ENCODE results near the gene GRK6. TPM values are rescaled to one million over a fixed set of nuclear protein-coding genes. Genes with fewer than 3 reads are reported as not detected.

Gene GRK6
- polyA plus RNA-seq (ENCODE audit: low read depth in 6 of 6): 100 to 1,000 TPM in 2 of 6 donors, 10 to 100 TPM in 4; 66.5 to 178 (median 98.1) TPM

GRCh38 chr5:177426566-177427210 is at the start of gene GRK6:
TSS of gene GRK6 (plus strand) at chr5:177426676. CDS start at chr5:177426846, 170 bp downstream.
- H3K4me3 Mint-ChIP-seq: peak within 1 kb of the TSS; percentile 83 to 100 (median 93)
- no peaks in the 10 kb centered on the region for H3K9me3 Mint-ChIP-seq
- ATAC-seq (ENCODE audit: low read depth in 2 of 2) (peak; percentile 11 to 13), DNase-seq (peak; percentile 78)
- H3K36me3 Mint-ChIP-seq: no peaks in the 10 kb centered on the region
- H3K27me3 Mint-ChIP-seq: no peaks in the 10 kb centered on the region
- H3K27ac Mint-ChIP-seq: peak within 1 kb of the TSS; percentile 96 to 99 (median 98)
- peaks cover 49 to 59% (median 54%) of the 10 kb centered on the region in 3 donors for H3K4me1 Mint-ChIP-seq

GRCh38 chr5:177377851-177378776 is 48.4 kb upstream of the GRK6 start:
- Mint-ChIP-seq H3K4me1 (peaks cover 7 to 12% (median 10%) of the 10 kb centered on the region in 3 donors), H3K4me3 (no peak overlapping the region), H3K27ac (no peak overlapping the region), H3K9me3 (no peaks in the 10 kb centered on the region), H3K36me3 (no peaks in the 10 kb centered on the region), H3K27me3 (peaks cover 3 to 7% (median 6%) of the 10 kb centered on the region in 3 donors)
- ATAC-seq (ENCODE audit: low read depth in 2 of 2): no peak
- no peak for DNase-seq

DNA sequence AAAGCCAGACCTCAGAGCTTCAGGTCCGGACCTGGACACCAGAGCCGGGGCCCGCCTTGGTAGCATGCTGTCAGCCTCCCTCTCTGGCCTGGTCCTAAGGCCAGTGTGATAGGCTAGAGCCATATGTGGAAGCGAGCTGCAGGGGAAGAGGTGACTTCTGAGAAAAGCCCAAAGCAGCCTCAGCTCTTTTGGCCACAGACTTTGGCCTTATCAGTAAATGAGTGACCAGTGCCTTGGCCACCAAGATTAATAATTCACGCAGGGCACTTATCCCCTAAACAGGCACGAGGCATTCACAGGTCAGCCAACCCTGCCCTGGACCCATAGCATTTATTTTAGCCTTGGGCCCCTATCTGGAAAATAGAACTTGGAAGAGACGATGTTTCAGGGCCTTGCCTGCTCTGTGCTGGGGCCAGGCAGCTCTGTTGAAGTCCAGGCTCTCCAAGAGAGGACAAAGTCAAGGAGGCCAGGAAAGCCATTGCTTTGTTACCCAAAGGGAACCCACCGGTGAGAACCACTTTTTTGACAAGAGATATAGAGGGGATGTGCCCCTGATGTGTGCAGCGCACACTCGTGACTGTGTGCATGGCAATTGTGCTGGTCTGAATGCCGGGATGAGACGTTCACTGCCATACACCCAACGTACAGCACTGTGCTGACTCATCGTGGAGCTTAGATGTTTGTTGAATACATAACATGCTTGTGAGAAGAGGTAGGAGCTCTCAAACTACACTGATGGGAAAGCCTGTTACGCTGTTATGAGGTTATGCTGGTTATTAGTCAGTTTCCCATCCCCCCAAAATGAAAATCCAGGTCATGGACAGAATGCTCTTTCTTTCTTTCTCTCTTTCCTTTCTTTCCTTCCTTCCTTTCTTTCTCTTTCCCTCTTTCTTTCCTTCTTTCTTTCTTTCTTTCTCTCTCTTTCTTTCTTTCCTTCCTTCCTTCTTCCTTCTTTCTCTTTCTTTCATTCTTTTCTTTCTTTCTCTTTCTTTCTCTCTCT is 47.3 kb upstream of the GRK6 start:
- peaks cover 5 to 13% (median 7%) of the 10 kb centered on the region in 3 donors for H3K4me1 Mint-ChIP-seq

DNA sequence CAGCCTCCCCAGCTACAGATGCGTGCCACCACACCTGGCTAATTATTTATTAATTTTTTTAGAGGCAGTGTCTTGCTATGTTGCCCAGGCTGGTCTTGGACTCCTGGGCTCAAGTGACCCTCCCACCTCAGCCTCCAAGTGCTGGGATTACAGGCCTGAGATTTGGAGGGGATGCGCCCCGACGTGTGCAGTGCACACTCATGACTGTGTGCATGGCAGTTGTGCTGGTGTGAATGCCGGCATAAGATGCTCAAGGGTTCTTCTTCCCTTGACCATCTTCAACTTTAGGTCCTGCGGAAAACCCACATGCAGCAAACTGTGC is 45.7 kb upstream of the GRK6 start:
- DNase-seq (no peak), ATAC-seq (ENCODE audit: low read depth in 2 of 2) (no peak)
- H3K36me3 Mint-ChIP-seq: no peaks in the 10 kb centered on the region
- peaks cover 3 to 13% (median 7%) of the 10 kb centered on the region in 3 donors for H3K4me1 Mint-ChIP-seq
- no peak overlapping the region for H3K27ac Mint-ChIP-seq
- peaks cover 3 to 29% (median 24%) of the 10 kb centered on the region in 3 donors for H3K27me3 Mint-ChIP-seq
- H3K9me3 Mint-ChIP-seq: no peaks in the 10 kb centered on the region
- peak overlapping the region in 1 of 8 donors; percentile 12 for H3K4me3 Mint-ChIP-seq

More for the DNA sequence above, 47.3 kb upstream of the GRK6 start:
- Mint-ChIP-seq H3K36me3 (no peaks in the 10 kb centered on the region), H3K27me3 (peaks cover 3 to 18% (median 14%) of the 10 kb centered on the region in 3 donors), H3K27ac (no peak overlapping the region), H3K4me3 (no peak overlapping the region), H3K9me3 (no peaks in the 10 kb centered on the region)
- no peak for ATAC-seq (ENCODE audit: low read depth in 2 of 2)
- no peak for DNase-seq

- Mint-ChIP-seq H3K27me3 (peaks cover 3 to 29% (median 24%) of the 10 kb centered on the region in 3 donors), H3K9me3 (no peaks in the 10 kb centered on the region), H3K36me3 (no peaks in the 10 kb centered on the region), H3K4me1 (peaks cover 3 to 13% (median 7%) of the 10 kb centered on the region in 3 donors), H3K27ac (peak overlapping the region in 1 of 6 donors; percentile 65), H3K4me3 (no peak overlapping the region)
- ATAC-seq (ENCODE audit: low read depth in 2 of 2): no peak
- DNase-seq: no peak
Observed at GRCh38 chr5:177382423-177383029, 44.0 kb upstream of the GRK6 start.

DNA sequence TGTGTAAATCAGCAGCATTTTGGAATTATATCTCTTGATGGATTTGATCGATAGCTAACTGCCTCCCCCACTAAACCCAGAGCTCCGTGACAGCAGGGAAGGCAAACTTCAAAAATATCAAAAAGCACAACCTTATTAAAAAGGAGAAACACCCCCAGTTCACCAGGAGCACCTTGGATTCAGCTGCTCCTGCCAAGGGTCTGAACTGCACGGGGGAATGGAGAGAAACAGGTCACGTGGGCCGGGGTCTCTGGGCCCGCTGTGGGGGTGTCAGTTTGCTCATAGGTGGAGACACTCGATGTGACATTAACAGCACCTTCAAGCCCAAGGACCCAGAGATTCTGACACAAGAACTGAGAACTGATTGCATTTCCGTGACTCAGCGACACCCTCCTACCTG is 43.3 kb upstream of the GRK6 start:
- Mint-ChIP-seq H3K4me1 (peaks cover 3 to 13% (median 7%) of the 10 kb centered on the region in 3 donors), H3K27ac (no peak overlapping the region), H3K27me3 (peaks cover 3 to 29% (median 24%) of the 10 kb centered on the region in 3 donors), H3K4me3 (no peak overlapping the region), H3K36me3 (no peaks in the 10 kb centered on the region), H3K9me3 (no peaks in the 10 kb centered on the region)
- no peak for ATAC-seq (ENCODE audit: low read depth in 2 of 2)
- DNase-seq: no peak

DNA sequence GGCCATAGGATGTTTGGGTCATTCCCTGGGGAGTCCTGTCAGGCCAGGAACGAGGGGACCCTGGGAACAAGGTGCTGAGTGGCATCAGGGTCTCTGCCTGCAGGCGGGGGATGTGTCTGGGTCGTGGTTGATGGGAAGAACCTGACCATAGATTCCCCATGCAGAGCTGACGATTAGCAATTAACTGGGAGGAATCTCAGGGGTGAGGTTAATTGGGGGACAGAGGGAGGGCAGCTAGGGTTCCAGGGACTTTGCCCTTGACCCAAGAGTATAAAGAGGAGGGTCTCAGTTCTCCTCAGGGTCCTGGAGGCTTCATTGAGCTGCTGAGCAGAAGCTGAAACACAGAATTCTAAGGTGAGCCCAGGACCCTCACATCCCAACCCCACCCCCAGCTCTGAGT is 42.3 kb upstream of the GRK6 start, which contains the start of gene SLC34A1:
Gene SLC34A1 (plus strand): TSS at position 301 of the 400 bp plus-strand sequence. CDS start 1,308 bp downstream, outside the sequence.
- no peaks in the 10 kb centered on the region for H3K36me3 Mint-ChIP-seq
- DNase-seq: no peak
- no peak for ATAC-seq (ENCODE audit: low read depth in 2 of 2)
- no peaks in the 10 kb centered on the region for H3K9me3 Mint-ChIP-seq
- peaks cover 7 to 31% (median 29%) of the 10 kb centered on the region in 3 donors for H3K27me3 Mint-ChIP-seq
- peaks cover 3 to 13% (median 12%) of the 10 kb centered on the region in 3 donors for H3K4me1 Mint-ChIP-seq
- peak within 1 kb of the TSS in 1 of 6 donors; percentile 32 for H3K27ac Mint-ChIP-seq
- H3K4me3 Mint-ChIP-seq: no peak within 1 kb of the TSS

DNA sequence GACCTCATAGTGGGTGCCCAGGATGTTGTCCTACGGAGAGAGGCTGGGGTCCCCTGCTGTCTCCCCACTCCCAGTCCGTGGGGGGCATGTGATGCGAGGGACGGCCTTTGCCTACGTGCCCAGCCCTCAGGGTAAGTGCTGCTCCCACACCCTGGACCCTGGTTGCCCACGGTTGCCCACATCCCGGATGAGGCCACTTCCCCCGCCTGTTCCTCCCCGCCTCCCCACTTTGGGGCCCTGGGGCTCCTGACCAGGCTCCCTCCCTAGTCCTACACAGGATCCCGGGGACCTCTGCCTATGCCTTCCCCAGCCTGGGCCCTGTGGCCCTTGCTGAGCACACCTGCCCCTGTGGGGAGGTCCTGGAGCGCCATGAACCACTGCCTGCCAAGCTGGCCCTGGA is 40.8 kb upstream of the GRK6 start:
- peaks cover 15 to 43% (median 36%) of the 10 kb centered on the region in 3 donors for H3K27me3 Mint-ChIP-seq
- no peaks in the 10 kb centered on the region for H3K9me3 Mint-ChIP-seq
- ATAC-seq (ENCODE audit: low read depth in 2 of 2): no peak
- no peak overlapping the region for H3K4me3 Mint-ChIP-seq
- H3K36me3 Mint-ChIP-seq: no peaks in the 10 kb centered on the region
- no peak overlapping the region for H3K27ac Mint-ChIP-seq
- no peak for DNase-seq
- H3K4me1 Mint-ChIP-seq: peaks cover 4 to 27% (median 17%) of the 10 kb centered on the region in 3 donors

- no peak for ATAC-seq (ENCODE audit: low read depth in 2 of 2)
- Mint-ChIP-seq H3K27ac (no peak overlapping the region), H3K9me3 (no peaks in the 10 kb centered on the region), H3K27me3 (peaks cover 15 to 43% (median 37%) of the 10 kb centered on the region in 3 donors), H3K4me3 (no peak overlapping the region), H3K36me3 (no peaks in the 10 kb centered on the region), H3K4me1 (peaks cover 8 to 27% (median 23%) of the 10 kb centered on the region in 3 donors)
- DNase-seq: no peak
Observed at GRCh38 chr5:177386542-177386941, 39.9 kb upstream of the GRK6 start.

- DNase-seq (no peak), ATAC-seq (ENCODE audit: low read depth in 2 of 2) (no peak)
- Mint-ChIP-seq H3K4me3 (no peak overlapping the region), H3K27me3 (peaks cover 14 to 40% (median 32%) of the 10 kb centered on the region in 3 donors), H3K4me1 (peaks cover 8 to 23% (median 20%) of the 10 kb centered on the region in 3 donors), H3K36me3 (no peaks in the 10 kb centered on the region), H3K9me3 (no peaks in the 10 kb centered on the region), H3K27ac (peak overlapping the region in 1 of 6 donors; percentile 57)
Observed at GRCh38 chr5:177387405-177387804, 39.1 kb upstream of the GRK6 start.

- peak overlapping the region in 1 of 6 donors; percentile 38 for H3K27ac Mint-ChIP-seq
- peaks cover 12 to 27% (median 19%) of the 10 kb centered on the region in 3 donors for H3K4me1 Mint-ChIP-seq
- DNase-seq (no peak), ATAC-seq (ENCODE audit: low read depth in 2 of 2) (no peak)
- H3K9me3 Mint-ChIP-seq: no peaks in the 10 kb centered on the region
- H3K4me3 Mint-ChIP-seq: no peak overlapping the region
- no peaks in the 10 kb centered on the region for H3K36me3 Mint-ChIP-seq
- peaks cover 17 to 35% (median 25%) of the 10 kb centered on the region in 3 donors for H3K27me3 Mint-ChIP-seq
Observed at GRCh38 chr5:177388521-177389052, 37.9 kb upstream of the GRK6 start.

Measured in naive B cell (primary cell).